GM13977 (cell line): ENCODE results near the gene BCAT1.

Experiments
- DNase-seq: peaks from one replicate; pipeline ENCODE4 v3.0.0; 2012; ENCODE audit warnings: low spot score
- in situ Hi-C: fragments of 300-500 bp; cut with MboI; formaldehyde crosslinking; loops from one replicate; pipeline ENCODE4 v1.12.0; 2022; ENCODE audit warnings: low sequenced_read_pairs, low pct_unique_long_range_greater_than_20kb, mixed read lengths, inconsistent platforms; ENCODE audit not compliant: unreplicated experiment
- TF ChIP-seq, protein P1 (sequence below): IDR thresholded peaks from 2 replicates; pipeline ENCODE4 v1.5.1; 2012; ENCODE audit warnings: mild to moderate bottlenecking, control low read depth; ENCODE audit not compliant: insufficient read depth; ENCODE audit errors: extremely low read depth, missing control alignments

BCAT1 gene

DNA sequence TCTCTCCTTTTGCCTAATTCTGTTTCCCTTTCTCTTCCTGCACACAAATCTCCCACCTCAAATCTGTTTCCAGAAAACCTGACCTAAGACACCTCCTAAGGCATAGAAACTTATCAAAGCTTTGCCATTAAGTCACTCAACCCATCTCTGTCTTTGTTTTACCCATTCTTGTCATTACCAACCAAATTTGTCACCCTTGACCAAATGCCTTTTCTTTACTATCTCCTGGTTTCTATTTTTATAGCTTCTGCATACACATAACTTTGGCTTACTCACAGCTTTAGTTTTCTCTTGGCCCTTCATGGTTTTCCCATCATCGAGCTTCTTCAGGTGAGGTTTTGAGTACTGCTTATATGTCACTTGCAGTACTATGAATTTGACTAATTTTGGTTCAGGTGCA, 184.2 kb downstream of the BCAT1 start:
- no peak for DNase-seq
- TF ChIP-seq, protein P1, sequence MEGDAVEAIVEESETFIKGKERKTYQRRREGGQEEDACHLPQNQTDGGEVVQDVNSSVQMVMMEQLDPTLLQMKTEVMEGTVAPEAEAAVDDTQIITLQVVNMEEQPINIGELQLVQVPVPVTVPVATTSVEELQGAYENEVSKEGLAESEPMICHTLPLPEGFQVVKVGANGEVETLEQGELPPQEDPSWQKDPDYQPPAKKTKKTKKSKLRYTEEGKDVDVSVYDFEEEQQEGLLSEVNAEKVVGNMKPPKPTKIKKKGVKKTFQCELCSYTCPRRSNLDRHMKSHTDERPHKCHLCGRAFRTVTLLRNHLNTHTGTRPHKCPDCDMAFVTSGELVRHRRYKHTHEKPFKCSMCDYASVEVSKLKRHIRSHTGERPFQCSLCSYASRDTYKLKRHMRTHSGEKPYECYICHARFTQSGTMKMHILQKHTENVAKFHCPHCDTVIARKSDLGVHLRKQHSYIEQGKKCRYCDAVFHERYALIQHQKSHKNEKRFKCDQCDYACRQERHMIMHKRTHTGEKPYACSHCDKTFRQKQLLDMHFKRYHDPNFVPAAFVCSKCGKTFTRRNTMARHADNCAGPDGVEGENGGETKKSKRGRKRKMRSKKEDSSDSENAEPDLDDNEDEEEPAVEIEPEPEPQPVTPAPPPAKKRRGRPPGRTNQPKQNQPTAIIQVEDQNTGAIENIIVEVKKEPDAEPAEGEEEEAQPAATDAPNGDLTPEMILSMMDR: no peak
- in situ Hi-C loops: no loop called here

DNA sequence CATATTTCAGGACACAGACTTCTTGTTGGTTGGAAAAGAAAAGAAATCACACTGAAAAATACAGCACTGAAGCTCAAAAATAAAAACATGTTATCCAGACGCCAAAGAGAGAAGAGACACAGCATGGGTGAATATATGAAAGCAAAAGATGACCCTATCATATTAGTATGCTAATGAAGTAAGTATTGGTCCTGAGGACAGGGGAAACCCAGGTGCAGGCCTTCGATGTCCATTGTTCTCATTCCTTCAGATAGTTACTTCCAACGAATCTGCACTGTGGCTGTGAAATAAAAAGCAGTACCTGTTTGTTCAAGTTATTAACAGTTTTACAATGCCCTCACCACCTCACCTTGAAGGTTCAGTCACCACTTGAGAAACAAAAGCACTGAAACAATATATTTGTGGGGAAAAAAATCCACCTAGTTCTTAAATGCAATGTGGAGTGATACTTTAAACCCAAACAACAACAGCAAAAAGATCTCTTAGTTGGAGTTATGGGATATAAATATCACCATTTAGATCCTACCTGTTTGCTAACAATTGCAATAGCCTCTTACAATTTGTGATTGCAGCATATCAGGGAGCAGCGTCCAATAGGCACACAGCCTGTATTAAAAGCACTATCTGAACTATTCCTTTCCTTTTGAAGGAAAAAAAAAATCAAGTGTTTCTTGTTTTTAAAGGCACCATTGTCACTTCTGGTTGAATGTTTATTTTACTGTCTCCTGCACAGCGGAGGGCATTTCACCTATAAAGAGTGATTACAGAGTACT, 188.1 kb downstream of the BCAT1 start:
- TF ChIP-seq, protein P1: no peak
- in situ Hi-C loops: no loop called here
- no peak for DNase-seq

DNA sequence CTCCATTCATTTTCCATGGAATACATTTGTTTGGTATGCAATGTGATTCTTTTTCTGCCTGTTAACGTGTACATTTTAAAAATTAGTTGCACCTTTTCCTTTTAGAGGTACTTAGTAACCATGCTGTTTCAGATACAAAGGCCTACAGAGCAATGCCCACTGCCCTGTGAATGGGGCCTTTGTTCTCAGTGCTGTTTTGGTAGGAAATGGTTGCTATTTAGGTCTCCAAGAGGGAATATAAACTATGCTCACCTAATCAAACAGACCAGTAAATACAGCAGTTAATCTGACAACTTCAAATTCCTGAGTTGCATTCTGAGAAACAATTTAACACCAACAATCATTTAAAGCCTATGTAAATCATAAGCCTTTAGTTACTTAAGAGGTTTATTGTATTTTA, 188.7 kb downstream of the BCAT1 start:
- DNase-seq: no peak
- TF ChIP-seq, protein P1: no peak

More for the DNA sequence above, 188.7 kb downstream of the BCAT1 start:
- in situ Hi-C loops: no loop called here
